Hematopoietic multipotent progenitor cell treated with erythropoietin and hydrocortisone succinate and interleukin-3 and kit ligand, for 6 days (in vitro differentiated cells): ENCODE measurements around the gene ACER1.
"Not testable (repeated sequence)": the region's sequence is repeated elsewhere in the genome, so short reads cannot be mapped to it uniquely, and the experiment has no call there.

Experiments used
- DNase-seq: peaks from one replicate; pipeline ENCODE4 v3.0.0-alpha.2; 2015

ACER1 gene

GRCh38 chr19:6333439-6333838 lies at the start of gene ACER1:
TSS of gene ACER1 (minus strand) at chr19:6333612. CDS start at chr19:6333551, 61 bp downstream.
- no peak for DNase-seq

- DNase-seq = no peak
Measured at GRCh38 chr19:6383188-6383587, 49.8 kb upstream of the ACER1 start.

- DNase-seq = no peak
Measured at GRCh38 chr19:6381030-6381750, 47.8 kb upstream of the ACER1 start.

- DNase-seq = no peak
Measured at GRCh38 chr19:6379744-6380143, 46.3 kb upstream of the ACER1 start.

- DNase-seq = no peak
Measured at GRCh38 chr19:6378486-6378885, 45.1 kb upstream of the ACER1 start.

GRCh38 chr19:6378041-6378440 lies 44.6 kb upstream of the ACER1 start:
- no peak for DNase-seq

- DNase-seq = no peak
Measured at GRCh38 chr19:6376512-6377190, 43.2 kb upstream of the ACER1 start.

- no peak for DNase-seq
Measured at GRCh38 chr19:6375411-6376010, 42.1 kb upstream of the ACER1 start, which contains the start of gene PSPN. TSS of gene PSPN (minus strand) at chr19:6375933. CDS start at chr19:6375849, 84 bp downstream.

GRCh38 chr19:6374711-6375410 lies 41.4 kb upstream of the ACER1 start:
- no peak for DNase-seq

- no peak for DNase-seq
Measured at GRCh38 chr19:6374161-6374709, 40.8 kb upstream of the ACER1 start.

- DNase-seq = peak; percentile 56
Measured at GRCh38 chr19:6373813-6374108, 40.3 kb upstream of the ACER1 start.

GRCh38 chr19:6373096-6373812 lies 39.8 kb upstream of the ACER1 start:
- DNase-seq = peak; percentile 100

GRCh38 chr19:6372594-6373095 lies 39.2 kb upstream of the ACER1 start, which contains the start of gene ALKBH7:
TSS of gene ALKBH7 (plus strand) at chr19:6372794. CDS start at chr19:6372821, 27 bp downstream.
- peak; percentile 100 for DNase-seq

GRCh38 chr19:6364353-6364752 lies 30.9 kb upstream of the ACER1 start:
- DNase-seq = no peak

GRCh38 chr19:6362351-6362801 lies 29.0 kb upstream of the ACER1 start:
- peak; percentile 33 for DNase-seq

GRCh38 chr19:6362027-6362350 lies 28.6 kb upstream of the ACER1 start:
- DNase-seq = peak; percentile 45

- DNase-seq = not testable (repeated sequence)
Measured at GRCh38 chr19:6360857-6361216, 27.4 kb upstream of the ACER1 start.

- not testable (repeated sequence) for DNase-seq
Measured at GRCh38 chr19:6360445-6360844, 27.0 kb upstream of the ACER1 start.

GRCh38 chr19:6359568-6360341 lies 26.3 kb upstream of the ACER1 start:
- DNase-seq = no peak

- no peak for DNase-seq
Measured at GRCh38 chr19:6358003-6358402, 24.6 kb upstream of the ACER1 start.

- no peak for DNase-seq
Measured at GRCh38 chr19:6357174-6357573, 23.8 kb upstream of the ACER1 start.
